Measurements from ENCODE around the gene IGSF23.

DNA sequence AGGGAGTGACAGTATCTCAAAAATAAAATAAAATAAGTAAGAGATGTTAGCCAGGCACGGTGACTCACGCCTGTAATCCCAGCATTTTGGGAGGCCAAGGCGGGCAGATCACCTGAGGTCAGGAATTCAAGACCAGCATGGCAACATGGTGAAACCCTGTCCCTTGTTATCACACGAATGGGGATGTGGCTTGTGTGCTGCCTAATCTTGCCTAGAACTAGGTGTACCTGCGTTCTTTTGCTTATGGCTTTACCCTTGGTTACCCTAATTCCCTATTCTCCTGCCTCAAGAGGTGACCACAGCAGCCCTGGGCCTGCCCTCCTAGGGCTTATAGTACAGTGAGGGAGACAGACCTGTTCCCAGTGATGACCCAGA, 24.0 kb downstream of the IGSF23 start:
- TF ChIP-seq, protein P1, sequence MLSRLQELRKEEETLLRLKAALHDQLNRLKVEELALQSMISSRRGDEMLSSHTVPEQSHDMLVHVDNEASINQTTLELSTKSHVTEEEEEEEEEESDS (CRISPR knock-in tag; IDR thresholded peaks at IDR 0.05; ENCODE audit: borderline replicate concordance), result no peak
- TF ChIP-seq, protein P2, sequence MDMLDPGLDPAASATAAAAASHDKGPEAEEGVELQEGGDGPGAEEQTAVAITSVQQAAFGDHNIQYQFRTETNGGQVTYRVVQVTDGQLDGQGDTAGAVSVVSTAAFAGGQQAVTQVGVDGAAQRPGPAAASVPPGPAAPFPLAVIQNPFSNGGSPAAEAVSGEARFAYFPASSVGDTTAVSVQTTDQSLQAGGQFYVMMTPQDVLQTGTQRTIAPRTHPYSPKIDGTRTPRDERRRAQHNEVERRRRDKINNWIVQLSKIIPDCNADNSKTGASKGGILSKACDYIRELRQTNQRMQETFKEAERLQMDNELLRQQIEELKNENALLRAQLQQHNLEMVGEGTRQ (IDR thresholded peaks at IDR 0.05; ENCODE audit: low read depth, low read length), result no peak
- TF ChIP-seq, protein P2 (CRISPR knock-in tag; IDR thresholded peaks at IDR 0.05; ENCODE audit: borderline replicate concordance), result no peak
